ENCODE measurements around the gene RSPRY1. TPM values are rescaled to one million over a fixed set of nuclear protein-coding genes. Genes with fewer than 3 reads are reported as not detected.

Gene RSPRY1
- total and polyA plus RNA-seq, 2 donors from 2014 or later, result 14.4 to 32.2 TPM

DNA sequence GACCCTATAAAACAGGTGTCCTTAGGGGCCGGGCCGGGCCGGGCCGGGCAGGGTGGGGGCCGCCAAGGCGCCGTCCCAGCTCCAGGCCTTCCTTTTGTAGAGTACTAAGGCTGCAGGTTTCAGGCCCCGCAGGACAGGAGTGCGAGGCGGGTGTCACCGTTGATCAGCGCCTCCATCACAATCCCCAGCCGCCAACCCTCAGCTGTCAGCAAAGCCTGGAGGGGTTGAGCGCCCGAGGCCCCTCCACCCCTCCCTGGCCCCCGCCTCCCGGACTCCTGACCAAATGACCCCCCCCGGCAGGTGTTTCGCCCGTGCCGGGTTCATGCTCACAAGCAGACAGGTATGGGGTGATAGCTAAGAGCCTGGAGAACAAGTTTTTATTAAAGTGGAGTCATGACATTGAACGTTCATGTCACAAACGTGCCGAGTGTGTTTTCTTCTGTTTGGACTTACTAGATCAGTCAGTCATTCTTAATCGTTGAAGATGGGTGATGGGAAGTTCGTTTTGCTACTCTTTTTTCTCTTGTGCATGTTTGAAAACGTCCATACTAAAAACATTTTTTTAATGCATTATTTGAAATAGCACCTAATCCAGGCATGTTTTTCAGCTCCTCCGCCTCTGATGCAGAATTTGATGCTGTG is 59.5 kb downstream of the RSPRY1 start:
- intact Hi-C loops (cut with DNase I), result no loop called here
- H3K4me3 ChIP-seq (ENCODE audit: low read length in 3 of 3), result peak overlapping the region; percentile 62 to 67 (median 62)
- TF ChIP-seq, protein P1, sequence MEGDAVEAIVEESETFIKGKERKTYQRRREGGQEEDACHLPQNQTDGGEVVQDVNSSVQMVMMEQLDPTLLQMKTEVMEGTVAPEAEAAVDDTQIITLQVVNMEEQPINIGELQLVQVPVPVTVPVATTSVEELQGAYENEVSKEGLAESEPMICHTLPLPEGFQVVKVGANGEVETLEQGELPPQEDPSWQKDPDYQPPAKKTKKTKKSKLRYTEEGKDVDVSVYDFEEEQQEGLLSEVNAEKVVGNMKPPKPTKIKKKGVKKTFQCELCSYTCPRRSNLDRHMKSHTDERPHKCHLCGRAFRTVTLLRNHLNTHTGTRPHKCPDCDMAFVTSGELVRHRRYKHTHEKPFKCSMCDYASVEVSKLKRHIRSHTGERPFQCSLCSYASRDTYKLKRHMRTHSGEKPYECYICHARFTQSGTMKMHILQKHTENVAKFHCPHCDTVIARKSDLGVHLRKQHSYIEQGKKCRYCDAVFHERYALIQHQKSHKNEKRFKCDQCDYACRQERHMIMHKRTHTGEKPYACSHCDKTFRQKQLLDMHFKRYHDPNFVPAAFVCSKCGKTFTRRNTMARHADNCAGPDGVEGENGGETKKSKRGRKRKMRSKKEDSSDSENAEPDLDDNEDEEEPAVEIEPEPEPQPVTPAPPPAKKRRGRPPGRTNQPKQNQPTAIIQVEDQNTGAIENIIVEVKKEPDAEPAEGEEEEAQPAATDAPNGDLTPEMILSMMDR (IDR thresholded peaks at IDR 0.05; ENCODE audit: borderline replicate concordance, extremely low read depth, insufficient read depth), result no peak
- H3K27ac ChIP-seq (ENCODE audit: low read depth in 2 of 2, low read length in 2 of 2), result peak overlapping the region; percentile 89 to 92
- FAIRE-seq, result no peak
- peaks cover 0 to 16% (median 12%) of the 10 kb centered on the region in 3 donors for H3K4me1 ChIP-seq (ENCODE audit: control insufficient read depth in 2 of 3, insufficient read depth in 2 of 3, low read depth in 1 of 3, low read length in 3 of 3)
- H3K9ac ChIP-seq (ENCODE audit: low read length in 3 of 3), result peak overlapping the region; percentile 43 to 75 (median 51)
- H3K9me3 ChIP-seq (ENCODE audit: control insufficient read depth in 2 of 3, insufficient read depth in 1 of 3, low read length in 3 of 3), result no peaks in the 10 kb centered on the region
- peak in 4 of 5 donors; percentile 29 to 83 (median 66) for DNase-seq
- peaks cover 2 to 13% (median 3%) of the 10 kb centered on the region in 3 donors for H3K36me3 ChIP-seq (ENCODE audit: control insufficient read depth in 2 of 3, insufficient read depth in 3 of 3, low read length in 3 of 3)
- no peaks in the 10 kb centered on the region for H3K27me3 ChIP-seq (ENCODE audit: control insufficient read depth, insufficient read depth, low read length)

DNA sequence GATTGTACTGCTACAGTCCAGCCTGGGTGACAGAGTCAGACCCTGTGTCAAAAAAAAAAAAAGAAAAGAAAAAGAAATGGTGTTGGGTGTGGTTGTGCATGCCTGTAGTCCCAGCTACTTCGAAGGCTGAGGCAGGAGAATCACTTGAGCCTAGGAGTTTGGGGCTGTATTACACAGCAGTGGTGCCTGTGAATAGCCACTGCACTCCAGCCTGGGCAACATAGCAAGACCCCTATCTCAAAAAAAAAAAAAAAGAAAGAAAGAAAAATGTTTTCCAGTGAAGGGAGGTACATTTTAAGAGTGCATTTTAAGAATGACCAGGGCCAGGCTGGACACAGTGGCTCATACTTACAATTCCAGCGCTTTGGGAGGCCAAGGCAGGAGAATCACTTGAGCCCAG is 65.2 kb downstream of the RSPRY1 start:
- Histone ChIP-seq H3K4me1 (ENCODE audit: control insufficient read depth in 2 of 3, insufficient read depth in 2 of 3, low read depth in 1 of 3, low read length in 3 of 3) (peaks cover 0 to 28% (median 6%) of the 10 kb centered on the region in 3 donors), H3K36me3 (ENCODE audit: control insufficient read depth in 2 of 3, insufficient read depth in 3 of 3, low read length in 3 of 3) (peaks cover 5 to 43% (median 19%) of the 10 kb centered on the region in 3 donors), H3K9ac (ENCODE audit: low read length in 3 of 3) (no peak overlapping the region), H3K9me3 (ENCODE audit: control insufficient read depth in 2 of 3, insufficient read depth in 1 of 3, low read length in 3 of 3) (no peaks in the 10 kb centered on the region), H3K27ac (ENCODE audit: low read depth in 2 of 2, low read length in 2 of 2) (peak overlapping the region; percentile 34 to 54), H3K4me3 (ENCODE audit: low read length in 3 of 3) (no peak overlapping the region), H3K27me3 (ENCODE audit: control insufficient read depth, insufficient read depth, low read length) (no peaks in the 10 kb centered on the region)
- intact Hi-C loops (cut with DNase I), result no loop called here
- DNase-seq (no peak), FAIRE-seq (no peak)
- TF ChIP-seq, protein P1 (IDR thresholded peaks at IDR 0.05; ENCODE audit: borderline replicate concordance, extremely low read depth, insufficient read depth), result no peak

GRCh38 chr16:57252148-57252721 is 66.1 kb downstream of the RSPRY1 start:
- H3K27ac ChIP-seq (ENCODE audit: low read depth in 2 of 2, low read length in 2 of 2), result peak overlapping the region; percentile 76 to 85
- TF ChIP-seq, protein P1 (IDR thresholded peaks at IDR 0.05; ENCODE audit: borderline replicate concordance, extremely low read depth, insufficient read depth), result no peak
- H3K27me3 ChIP-seq (ENCODE audit: control insufficient read depth, insufficient read depth, low read length), result no peaks in the 10 kb centered on the region
- DNase-seq (peak in 2 of 5 donors; percentile 28 to 92), FAIRE-seq (peak; percentile 90)
- peaks cover 5 to 51% (median 19%) of the 10 kb centered on the region in 3 donors for H3K36me3 ChIP-seq (ENCODE audit: control insufficient read depth in 2 of 3, insufficient read depth in 3 of 3, low read length in 3 of 3)
- intact Hi-C loops (cut with DNase I), result no loop called here
- peaks cover 0 to 28% (median 8%) of the 10 kb centered on the region in 3 donors for H3K4me1 ChIP-seq (ENCODE audit: control insufficient read depth in 2 of 3, insufficient read depth in 2 of 3, low read depth in 1 of 3, low read length in 3 of 3)
- peak overlapping the region in 1 of 3 donors; percentile 28 for H3K9ac ChIP-seq (ENCODE audit: low read length in 3 of 3)
- no peaks in the 10 kb centered on the region for H3K9me3 ChIP-seq (ENCODE audit: control insufficient read depth in 2 of 3, insufficient read depth in 1 of 3, low read length in 3 of 3)
- H3K4me3 ChIP-seq (ENCODE audit: low read length in 3 of 3), result no peak overlapping the region
